ENCODE results near the gene BAIAP2L1. TPM values are rescaled to one million over a fixed set of nuclear protein-coding genes. Genes with fewer than 3 reads are reported as not detected.

Gene BAIAP2L1
- total and polyA plus RNA-seq, 2 experiments from 2014 or later: 24.1 to 38.3 TPM

- no peaks in the 10 kb centered on the region for H3K27me3 Mint-ChIP-seq (ENCODE audit: insufficient read depth, low read depth, poor library complexity)
- H3K4me1 Mint-ChIP-seq: peaks cover 9% of the 10 kb centered on the region
- Histone ChIP-seq H3K4me3 (no peak overlapping the region), H3K36me3 (ENCODE audit: insufficient read depth) (no peaks in the 10 kb centered on the region), H3K4me1 (ENCODE audit: insufficient read depth) (0 out of 2 replicates have a peak, but pooled peaks cover 4% of the 10 kb centered on the region), H2AFZ (no peak overlapping the region), H3F3A (replicated peaks; ENCODE audit: low read depth) (no peaks in the 10 kb centered on the region), H4K20me1 (replicated peaks; ENCODE audit: insufficient read depth) (peaks cover 13% of the 10 kb centered on the region; the same call in 1 of the 2 replicates), H3K27ac (ENCODE audit: low read depth) (peak overlapping the region; percentile 50; the same call in 1 of the 2 replicates), H3K27me3 (ENCODE audit: insufficient read depth) (no peaks in the 10 kb centered on the region), H3K4me2 (no peak overlapping the region), H3K9me2 (ENCODE audit: insufficient read depth) (no peaks in the 10 kb centered on the region), H3K79me2 (replicated peaks; ENCODE audit: insufficient read depth) (peaks cover 22% of the 10 kb centered on the region)
- DNase-seq (ENCODE audit: low spot score) (no peak), ATAC-seq (no peak)
- H3K27ac Mint-ChIP-seq: peak overlapping the region; percentile 84
- no peak overlapping the region for H3K4me3 Mint-ChIP-seq
- H3K36me3 Mint-ChIP-seq (ENCODE audit: low read depth): peaks cover 32% of the 10 kb centered on the region
- TF ChIP-seq STAT1 (IDR thresholded peaks at IDR 0.05; ENCODE audit: unreplicated experiment) (no peak), ZNF114 (CRISPR knock-in tag; IDR thresholded peaks at IDR 0.05) (no peak), ZNF462 (CRISPR knock-in tag; IDR thresholded peaks at IDR 0.05) (no peak), JUNB (IDR thresholded peaks at IDR 0.05; ENCODE audit: unreplicated experiment) (no peak), CTCF (conservative IDR thresholded peaks at IDR 0.05; ENCODE audit: low read depth in 2 of 2) (no peak), EZH2phosphoT487 (IDR thresholded peaks at IDR 0.05; ENCODE audit: unreplicated experiment) (no peak), CREB1 (CRISPR knock-in tag; IDR thresholded peaks at IDR 0.05; ENCODE audit: low read depth) (no peak), POLR2AphosphoS5 (IDR thresholded peaks at IDR 0.05; ENCODE audit: low read depth) (no peak), ZNF331 (CRISPR knock-in tag; IDR thresholded peaks at IDR 0.05; ENCODE audit: low read depth) (no peak), EZH2 (IDR thresholded peaks at IDR 0.05; ENCODE audit: low read depth, unreplicated experiment) (no peak), REST (IDR thresholded peaks at IDR 0.05; ENCODE audit: unreplicated experiment) (no peak), NANOG (IDR thresholded peaks at IDR 0.05; ENCODE audit: borderline replicate concordance) (no peak), ETS1 (IDR thresholded peaks at IDR 0.05) (no peak)
- no peaks in the 10 kb centered on the region; the same call in 2 of the 3 replicates for H3K9me3 Mint-ChIP-seq
These were observed 46.8 kb downstream of the BAIAP2L1 start for GRCh38 chr7:98354052-98354451.

Data from GM23338 (cell line).